SU-DHL-6 (cell line): ENCODE data around the gene ZNF418.

Experiments used
- CTCF ChIP-seq: fragments of 200-600 bp; sonication (generic); IDR thresholded peaks from one replicate; pipeline ENCODE4 v1.5.1; 2017; ENCODE audit warnings: antibody characterized with exemption, mild to moderate bottlenecking, low read length, moderate library complexity; ENCODE audit not compliant: insufficient read depth, poor library complexity, severe bottlenecking
- EZH2phosphoT487 ChIP-seq: fragments of 200-600 bp; sonication (generic), shearing (Covaris generic); conservative IDR thresholded peaks from 2 replicates; pipeline ENCODE4 v1.6.1; 2018; ENCODE audit warnings: mild to moderate bottlenecking, antibody characterized with exemption, low read length, moderate library complexity, mixed read lengths

GRCh38 chr19:57903618-57904184 lies 31.5 kb downstream of the ZNF418 start:
- TF ChIP-seq CTCF, result no peak
- TF ChIP-seq EZH2phosphoT487, result no peak
